Suprapubic skin (tissue), 4 donors: ENCODE measurements around the gene AKT2.

Source experiments
- CTCF ChIP-seq, 2 donors: fragments of 200-600 bp in 1 of 2; fragments of 450-650 bp in 1 of 2; sonication (generic) in 1 of 2; IDR thresholded peaks; one replicate each; pipeline ENCODE4 v1.5.1; 2016 to 2019; ENCODE audit warnings: antibody characterized with exemption in 2 of 2, mild to moderate bottlenecking in 1 of 2, moderate library complexity in 1 of 2
- POLR2A ChIP-seq, 2 donors: fragments of 450-650 bp; IDR thresholded peaks; one replicate each; pipeline ENCODE4 v1.6.1; 2017; ENCODE audit warnings: antibody characterized with exemption in 2 of 2, mild to moderate bottlenecking in 2 of 2, moderate library complexity in 2 of 2
- POLR2AphosphoS5 ChIP-seq, 3 donors: sonication (generic); formaldehyde crosslinking; IDR thresholded peaks; one replicate each; pipeline ENCODE4 v1.6.1; 2017; ENCODE audit warnings: antibody characterized with exemption in 3 of 3

- TF ChIP-seq CTCF (IDR thresholded peaks at IDR 0.05) (no peak), POLR2A (IDR thresholded peaks at IDR 0.05) (no peak), POLR2AphosphoS5 (IDR thresholded peaks at IDR 0.05) (no peak)
These were observed 5.2 kb downstream of the AKT2 start for GRCh38 chr19:40279761-40280607.
